Measurements from ENCODE around the gene MAP6D1. TPM values are rescaled to one million over a fixed set of nuclear protein-coding genes. Genes with fewer than 3 reads are reported as not detected.
"Not testable (repeated sequence)": the region's sequence is repeated elsewhere in the genome, so short reads cannot be mapped to it uniquely, and the experiment has no call there.

Gene MAP6D1
- total RNA-seq, 1 donor from 2014 or later: 19.8 TPM

- DNase-seq (ENCODE audit: low read depth): no peak
Observed at GRCh38 chr3:183801601-183802000, 23.8 kb downstream of the MAP6D1 start.

- peak; percentile 83 for DNase-seq (ENCODE audit: low read depth)
Observed at GRCh38 chr3:183800243-183800863, 25.0 kb downstream of the MAP6D1 start.

- no peak for DNase-seq (ENCODE audit: low read depth)
Observed at GRCh38 chr3:183799461-183799860, 25.9 kb downstream of the MAP6D1 start.

GRCh38 chr3:183797996-183798395 is 27.4 kb downstream of the MAP6D1 start:
- peak; percentile 29 for DNase-seq (ENCODE audit: low read depth)

- no peak for DNase-seq (ENCODE audit: low read depth)
Observed at GRCh38 chr3:183796372-183796771, 29.0 kb downstream of the MAP6D1 start.

GRCh38 chr3:183794452-183794851 is 30.9 kb downstream of the MAP6D1 start:
- DNase-seq (ENCODE audit: low read depth): no peak

GRCh38 chr3:183792976-183793375 is 32.4 kb downstream of the MAP6D1 start:
- DNase-seq (ENCODE audit: low read depth): no peak

- no peak for DNase-seq (ENCODE audit: low read depth)
Observed at GRCh38 chr3:183790700-183791099, 34.7 kb downstream of the MAP6D1 start.

- DNase-seq (ENCODE audit: low read depth): peak; percentile 16
Observed at GRCh38 chr3:183789826-183790225, 35.6 kb downstream of the MAP6D1 start.

- DNase-seq (ENCODE audit: low read depth): not testable (repeated sequence)
Observed at GRCh38 chr3:183784503-183784902, 40.9 kb downstream of the MAP6D1 start.

- DNase-seq (ENCODE audit: low read depth): no peak
Observed at GRCh38 chr3:183782576-183783276, 42.7 kb downstream of the MAP6D1 start.

- DNase-seq (ENCODE audit: low read depth): no peak
Observed at GRCh38 chr3:183781246-183781645, 44.1 kb downstream of the MAP6D1 start.

- DNase-seq (ENCODE audit: low read depth): no peak
Observed at GRCh38 chr3:183779896-183780465, 45.4 kb downstream of the MAP6D1 start.

- DNase-seq (ENCODE audit: low read depth): no peak
Observed at GRCh38 chr3:183777016-183777618, 48.3 kb downstream of the MAP6D1 start.

- DNase-seq (ENCODE audit: low read depth): not testable (repeated sequence)
Observed at GRCh38 chr3:183776451-183776850, 48.9 kb downstream of the MAP6D1 start.

- DNase-seq (ENCODE audit: low read depth): peak; percentile 72
Observed at GRCh38 chr3:183775781-183776180, 49.6 kb downstream of the MAP6D1 start.

- no peak for DNase-seq (ENCODE audit: low read depth)
Observed at GRCh38 chr3:183774631-183775030, 50.7 kb downstream of the MAP6D1 start.

- DNase-seq (ENCODE audit: low read depth): no peak
Observed at GRCh38 chr3:183769453-183769852, 55.9 kb downstream of the MAP6D1 start.

GRCh38 chr3:183768114-183768513 is 57.3 kb downstream of the MAP6D1 start:
- DNase-seq (ENCODE audit: low read depth): no peak

- DNase-seq (ENCODE audit: low read depth): peak; percentile 71
Observed at GRCh38 chr3:183766745-183767606, 58.4 kb downstream of the MAP6D1 start.

GRCh38 chr3:183766107-183766506 is 59.3 kb downstream of the MAP6D1 start:
- no peak for DNase-seq (ENCODE audit: low read depth)
